HL-60 (cell line): Measurements from ENCODE around the gene DOK1.

Source experiments
- GABPA ChIP-seq: IDR thresholded peaks from 2 replicates; pipeline ENCODE4 v1.6.1; 2012; ENCODE audit warnings: low read depth
- TF ChIP-seq, protein P1 (sequence below): IDR thresholded peaks from one replicate; pipeline ENCODE4 v1.5.1; 2011; ENCODE audit warnings: low read length, control low read depth, inconsistent platforms; ENCODE audit not compliant: insufficient read depth

DNA sequence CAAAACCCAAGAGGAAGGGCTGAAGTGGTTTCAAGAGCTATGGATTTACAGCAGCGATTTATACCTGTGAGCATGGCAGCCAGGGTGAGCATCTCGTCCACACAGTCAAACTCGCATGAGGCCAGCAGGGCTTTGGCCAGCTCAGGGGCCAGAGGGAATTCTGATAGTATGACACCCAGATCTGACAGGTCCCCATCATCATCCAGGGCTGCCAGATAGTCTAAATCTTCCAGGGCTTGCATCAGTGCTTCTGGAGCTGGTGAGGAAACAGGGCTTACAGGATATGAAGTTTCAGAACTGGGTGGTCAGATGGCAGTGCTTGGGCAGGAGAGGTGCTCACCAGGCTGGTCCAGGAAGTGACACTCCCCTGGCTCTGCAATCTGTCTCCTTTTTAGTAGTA, 32.0 kb upstream of the DOK1 start:
- TF ChIP-seq, protein P1, sequence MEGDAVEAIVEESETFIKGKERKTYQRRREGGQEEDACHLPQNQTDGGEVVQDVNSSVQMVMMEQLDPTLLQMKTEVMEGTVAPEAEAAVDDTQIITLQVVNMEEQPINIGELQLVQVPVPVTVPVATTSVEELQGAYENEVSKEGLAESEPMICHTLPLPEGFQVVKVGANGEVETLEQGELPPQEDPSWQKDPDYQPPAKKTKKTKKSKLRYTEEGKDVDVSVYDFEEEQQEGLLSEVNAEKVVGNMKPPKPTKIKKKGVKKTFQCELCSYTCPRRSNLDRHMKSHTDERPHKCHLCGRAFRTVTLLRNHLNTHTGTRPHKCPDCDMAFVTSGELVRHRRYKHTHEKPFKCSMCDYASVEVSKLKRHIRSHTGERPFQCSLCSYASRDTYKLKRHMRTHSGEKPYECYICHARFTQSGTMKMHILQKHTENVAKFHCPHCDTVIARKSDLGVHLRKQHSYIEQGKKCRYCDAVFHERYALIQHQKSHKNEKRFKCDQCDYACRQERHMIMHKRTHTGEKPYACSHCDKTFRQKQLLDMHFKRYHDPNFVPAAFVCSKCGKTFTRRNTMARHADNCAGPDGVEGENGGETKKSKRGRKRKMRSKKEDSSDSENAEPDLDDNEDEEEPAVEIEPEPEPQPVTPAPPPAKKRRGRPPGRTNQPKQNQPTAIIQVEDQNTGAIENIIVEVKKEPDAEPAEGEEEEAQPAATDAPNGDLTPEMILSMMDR: no peak
- no peak for TF ChIP-seq GABPA
